Measurements from ENCODE around the gene RDH8. TPM values are rescaled to one million over a fixed set of nuclear protein-coding genes. Genes with fewer than 3 reads are reported as not detected.
A peak's percentile ranks its signal among the peaks of the same experiment; 100 is the strongest.

RDH8 gene
- polyA plus RNA-seq, 1 of the 3 experiments (the other 2 are of a cell fraction), result not detected

GRCh38 chr19:10068205-10068604 is 54.9 kb downstream of the RDH8 start (continued):
- no peak for TF ChIP-seq CTCF (IDR thresholded peaks at IDR 0.05)
- no peak for TF ChIP-seq MEF2A (IDR thresholded peaks at IDR 0.05; ENCODE audit: borderline replicate concordance, low read depth)

GRCh38 chr19:10069046-10069445 is 55.8 kb downstream of the RDH8 start:
- Histone ChIP-seq H3K9me3 (no peaks in the 10 kb centered on the region), H3K9ac (no peak overlapping the region), H3F3A (replicated peaks; ENCODE audit: insufficient read depth) (peaks cover 1% of the 10 kb centered on the region), H3K4me3 (ENCODE audit: low read depth in 2 of 2, low read length in 1 of 2) (no peak overlapping the region), H4K20me1 (ENCODE audit: insufficient read depth) (no peaks in the 10 kb centered on the region), H3K27me3 (ENCODE audit: insufficient read depth) (peaks cover 27% of the 10 kb centered on the region), H3K36me3 (replicated peaks in 1 of 2; ENCODE audit: control insufficient read depth in 1 of 2, insufficient read depth in 2 of 2, low read length in 1 of 2) (no peaks in the 10 kb centered on the region), H3K79me2 (ENCODE audit: insufficient read depth) (no peaks in the 10 kb centered on the region), H2AFZ (ENCODE audit: low read depth) (no peak overlapping the region), H3K4me1 (ENCODE audit: control insufficient read depth in 1 of 2, insufficient read depth in 2 of 2, low read depth in 1 of 2, low read length in 1 of 2) (no peaks in the 10 kb centered on the region), H3K9me2 (no peaks in the 10 kb centered on the region), H3K4me2 (peak overlapping the region; percentile 8; the same call in 1 of the 2 replicates), H3K27ac (ENCODE audit: low read depth in 2 of 2, low read length in 1 of 2) (no peak overlapping the region)
- POLR2A ChIA-PET, result no interaction called here
- no peak for DNase-seq
- WGBS (ENCODE audit: low lambda C conversion rate), result 18% methylated on average over 6 of the region's 6 CpGs
- no peak for TF ChIP-seq RAD21 (IDR thresholded peaks at IDR 0.05; ENCODE audit: low read length)
- TF ChIP-seq IRF3 (IDR thresholded peaks at IDR 0.05; ENCODE audit: low read depth, low read length), result no peak
- TF ChIP-seq TCF12 (IDR thresholded peaks at IDR 0.05), result no peak
- no peak for TF ChIP-seq SMC3 (IDR thresholded peaks at IDR 0.05; ENCODE audit: low read depth, low read length)
- TF ChIP-seq USF2 (IDR thresholded peaks at IDR 0.05; ENCODE audit: borderline replicate concordance, low read depth, low read length), result no peak
- TF ChIP-seq NRF1 (IDR thresholded peaks at IDR 0.05; ENCODE audit: low read depth, low read length), result no peak
- TF ChIP-seq, protein P1, sequence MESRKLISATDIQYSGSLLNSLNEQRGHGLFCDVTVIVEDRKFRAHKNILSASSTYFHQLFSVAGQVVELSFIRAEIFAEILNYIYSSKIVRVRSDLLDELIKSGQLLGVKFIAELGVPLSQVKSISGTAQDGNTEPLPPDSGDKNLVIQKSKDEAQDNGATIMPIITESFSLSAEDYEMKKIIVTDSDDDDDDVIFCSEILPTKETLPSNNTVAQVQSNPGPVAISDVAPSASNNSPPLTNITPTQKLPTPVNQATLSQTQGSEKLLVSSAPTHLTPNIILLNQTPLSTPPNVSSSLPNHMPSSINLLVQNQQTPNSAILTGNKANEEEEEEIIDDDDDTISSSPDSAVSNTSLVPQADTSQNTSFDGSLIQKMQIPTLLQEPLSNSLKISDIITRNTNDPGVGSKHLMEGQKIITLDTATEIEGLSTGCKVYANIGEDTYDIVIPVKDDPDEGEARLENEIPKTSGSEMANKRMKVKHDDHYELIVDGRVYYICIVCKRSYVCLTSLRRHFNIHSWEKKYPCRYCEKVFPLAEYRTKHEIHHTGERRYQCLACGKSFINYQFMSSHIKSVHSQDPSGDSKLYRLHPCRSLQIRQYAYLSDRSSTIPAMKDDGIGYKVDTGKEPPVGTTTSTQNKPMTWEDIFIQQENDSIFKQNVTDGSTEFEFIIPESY (IDR thresholded peaks at IDR 0.05; ENCODE audit: borderline replicate concordance, low read depth), result no peak
- CTCF ChIA-PET, result no interaction called here

Measured in SK-N-SH (cell line).